ENCODE results near the gene LRRC32. TPM values are rescaled to one million over a fixed set of nuclear protein-coding genes. Genes with fewer than 3 reads are reported as not detected.

Gene LRRC32
- polyA plus RNA-seq, 1 donor (not counting 4 experiments of a cell fraction or from before 2014, with no cell fraction given), result not detected

- no peak overlapping the region for H3K27ac ChIP-seq (ENCODE audit: control insufficient read depth, insufficient read depth, low read length)
- FAIRE-seq, result no peak
- H3K4me3 ChIP-seq (ENCODE audit: control insufficient read depth in 2 of 3, extremely low read depth in 1 of 3, insufficient read depth in 2 of 3, low read depth in 1 of 3, low read length in 3 of 3), result no peak overlapping the region
- DNase-seq (ENCODE audit: low read depth, low spot score), result no peak
- H3K4me1 ChIP-seq (ENCODE audit: control insufficient read depth, extremely low read depth, insufficient read depth, low read length), result peaks cover 3% of the 10 kb centered on the region
- TF ChIP-seq CTCF (optimal IDR thresholded peaks at IDR 0.05 in 1 of 3, IDR thresholded peaks at IDR 0.05 in 1 of 3, conservative IDR thresholded peaks at IDR 0.05 in 1 of 3; ENCODE audit: extremely low read depth in 1 of 3, insufficient read depth in 2 of 3, low read length in 3 of 3) (no peak), EZH2 (IDR thresholded peaks at IDR 0.05; ENCODE audit: low read length) (no peak)
- dilution Hi-C loops (cut with MboI; ENCODE audit: extremely low pct_ligation_motif_present, low sequenced_read_pairs), result no loop called here
- H3K4me2 ChIP-seq (ENCODE audit: control insufficient read depth, extremely low read depth, insufficient read depth, low read depth, low read length), result no peak overlapping the region
- no peaks in the 10 kb centered on the region for H3K36me3 ChIP-seq (ENCODE audit: control insufficient read depth in 2 of 2, extremely low read depth in 1 of 2, insufficient read depth in 2 of 2, low read length in 2 of 2)
- H3K9me1 ChIP-seq (ENCODE audit: control insufficient read depth, extremely low read depth, insufficient read depth, low read length), result no peaks in the 10 kb centered on the region
- no peaks in the 10 kb centered on the region for H3K9me3 ChIP-seq (ENCODE audit: control insufficient read depth, low read depth, low read length)
- no peaks in the 10 kb centered on the region for H3K79me2 ChIP-seq (ENCODE audit: control insufficient read depth, insufficient read depth, low read length)
- peaks cover 11% of the 10 kb centered on the region for H3K27me3 ChIP-seq (ENCODE audit: control insufficient read depth, extremely low read depth, insufficient read depth, low read length)
- H2AFZ ChIP-seq (ENCODE audit: control insufficient read depth, low read length), result no peak overlapping the region
- H3K9ac ChIP-seq (ENCODE audit: control insufficient read depth, extremely low read depth, insufficient read depth, low read length), result no peak overlapping the region
- no peaks in the 10 kb centered on the region for H4K20me1 ChIP-seq (ENCODE audit: control insufficient read depth, extremely low read depth, insufficient read depth, low read length)
These were observed 9.2 kb downstream of the LRRC32 start for GRCh38 chr11:76661306-76661751.

- H3K9me3 ChIP-seq (ENCODE audit: control insufficient read depth, low read depth, low read length), result no peaks in the 10 kb centered on the region
- no peak overlapping the region for H2AFZ ChIP-seq (ENCODE audit: control insufficient read depth, low read length)
- no peaks in the 10 kb centered on the region for H3K79me2 ChIP-seq (ENCODE audit: control insufficient read depth, insufficient read depth, low read length)
- peaks cover 3% of the 10 kb centered on the region for H3K4me1 ChIP-seq (ENCODE audit: control insufficient read depth, extremely low read depth, insufficient read depth, low read length)
- DNase-seq (ENCODE audit: low read depth, low spot score), result no peak
- no peak overlapping the region for H3K27ac ChIP-seq (ENCODE audit: control insufficient read depth, insufficient read depth, low read length)
- H3K9me1 ChIP-seq (ENCODE audit: control insufficient read depth, extremely low read depth, insufficient read depth, low read length), result no peaks in the 10 kb centered on the region
- H3K27me3 ChIP-seq (ENCODE audit: control insufficient read depth, extremely low read depth, insufficient read depth, low read length), result peaks cover 11% of the 10 kb centered on the region
- FAIRE-seq, result no peak
- no peak overlapping the region for H3K4me2 ChIP-seq (ENCODE audit: control insufficient read depth, extremely low read depth, insufficient read depth, low read depth, low read length)
- no peak for TF ChIP-seq CTCF (optimal IDR thresholded peaks at IDR 0.05 in 1 of 3, IDR thresholded peaks at IDR 0.05 in 1 of 3, conservative IDR thresholded peaks at IDR 0.05 in 1 of 3; ENCODE audit: extremely low read depth in 1 of 3, insufficient read depth in 2 of 3, low read length in 3 of 3)
- TF ChIP-seq EZH2 (IDR thresholded peaks at IDR 0.05; ENCODE audit: low read length), result no peak
- dilution Hi-C loops (cut with MboI; ENCODE audit: extremely low pct_ligation_motif_present, low sequenced_read_pairs), result no loop called here
- H3K4me3 ChIP-seq (ENCODE audit: control insufficient read depth in 2 of 3, extremely low read depth in 1 of 3, insufficient read depth in 2 of 3, low read depth in 1 of 3, low read length in 3 of 3), result no peak overlapping the region
- no peak overlapping the region for H3K9ac ChIP-seq (ENCODE audit: control insufficient read depth, extremely low read depth, insufficient read depth, low read length)
- H4K20me1 ChIP-seq (ENCODE audit: control insufficient read depth, extremely low read depth, insufficient read depth, low read length), result no peaks in the 10 kb centered on the region
- H3K36me3 ChIP-seq (ENCODE audit: control insufficient read depth in 2 of 2, extremely low read depth in 1 of 2, insufficient read depth in 2 of 2, low read length in 2 of 2), result no peaks in the 10 kb centered on the region
These were observed 9.8 kb downstream of the LRRC32 start for GRCh38 chr11:76660533-76661305.

Measured in keratinocyte (primary cell).